HG02870 (cell line): ENCODE measurements around the gene SEC24D.
"Not testable (repeated sequence)": the region's sequence is repeated elsewhere in the genome, so short reads cannot be mapped to it uniquely, and the experiment has no call there.

Source experiments
- ATAC-seq: cut with Tn5 transposase; IDR thresholded peaks from one replicate; pipeline ENCODE4 v1.9.1; 2021; ENCODE audit warnings: mild to moderate bottlenecking, moderate library complexity; ENCODE audit not compliant: unreplicated experiment

The SEC24D gene

DNA sequence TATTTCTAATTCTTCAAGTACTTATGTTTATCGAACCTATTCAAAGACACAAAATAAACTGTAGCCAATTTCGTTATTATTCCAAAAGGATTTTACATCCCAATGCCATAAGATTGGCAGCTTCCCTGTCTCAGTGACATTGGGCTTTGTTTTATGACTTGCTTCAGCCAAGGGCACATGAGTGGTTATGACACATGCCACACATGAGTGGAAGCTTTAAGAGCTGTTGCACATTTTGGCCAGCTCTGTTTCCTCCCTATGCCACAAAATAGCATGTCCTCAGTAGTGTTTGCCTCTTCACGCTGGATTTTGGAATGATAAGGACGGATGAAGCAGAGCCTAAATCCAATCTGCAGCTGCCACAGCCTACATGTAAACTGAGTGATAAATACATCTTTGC is 21.9 kb downstream of the SEC24D start:
- ATAC-seq, result no peak

DNA sequence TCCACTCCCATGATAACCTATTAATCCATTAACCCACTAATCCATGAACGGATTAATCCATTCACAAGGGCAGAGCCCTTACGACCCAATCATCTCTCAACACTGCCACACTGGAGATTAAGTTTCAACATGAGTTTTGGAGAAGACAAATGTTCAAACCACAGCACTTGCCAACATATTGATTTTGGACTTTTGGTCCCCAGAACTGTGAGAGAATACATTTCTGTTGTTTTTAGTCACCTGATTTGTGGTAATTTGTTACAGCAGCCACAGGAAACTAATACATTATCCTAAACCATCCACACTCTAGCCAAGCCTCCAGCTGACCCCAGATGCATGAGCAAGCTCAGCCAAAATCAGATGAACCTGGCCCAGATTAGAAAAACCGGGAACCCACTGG is 22.4 kb downstream of the SEC24D start:
- no peak for ATAC-seq

DNA sequence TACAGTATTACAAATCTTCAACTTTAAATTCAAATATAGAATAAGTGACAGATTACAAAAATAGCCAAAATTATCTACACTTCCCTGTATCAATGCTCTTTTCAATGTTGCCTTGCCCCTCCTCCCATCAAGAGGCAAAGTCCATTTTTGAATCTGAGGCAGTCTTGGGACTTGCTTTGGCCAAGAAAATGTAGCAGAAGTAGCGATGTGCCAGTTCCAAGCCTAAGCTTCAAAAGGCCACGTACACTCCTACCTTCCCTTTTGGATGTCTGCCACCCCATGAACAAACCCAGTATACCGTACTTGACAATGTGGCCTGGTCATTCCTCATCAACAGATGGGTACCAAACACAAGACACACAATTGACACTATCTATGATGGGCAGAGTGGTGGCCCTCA is 24.1 kb downstream of the SEC24D start:
- no peak for ATAC-seq

DNA sequence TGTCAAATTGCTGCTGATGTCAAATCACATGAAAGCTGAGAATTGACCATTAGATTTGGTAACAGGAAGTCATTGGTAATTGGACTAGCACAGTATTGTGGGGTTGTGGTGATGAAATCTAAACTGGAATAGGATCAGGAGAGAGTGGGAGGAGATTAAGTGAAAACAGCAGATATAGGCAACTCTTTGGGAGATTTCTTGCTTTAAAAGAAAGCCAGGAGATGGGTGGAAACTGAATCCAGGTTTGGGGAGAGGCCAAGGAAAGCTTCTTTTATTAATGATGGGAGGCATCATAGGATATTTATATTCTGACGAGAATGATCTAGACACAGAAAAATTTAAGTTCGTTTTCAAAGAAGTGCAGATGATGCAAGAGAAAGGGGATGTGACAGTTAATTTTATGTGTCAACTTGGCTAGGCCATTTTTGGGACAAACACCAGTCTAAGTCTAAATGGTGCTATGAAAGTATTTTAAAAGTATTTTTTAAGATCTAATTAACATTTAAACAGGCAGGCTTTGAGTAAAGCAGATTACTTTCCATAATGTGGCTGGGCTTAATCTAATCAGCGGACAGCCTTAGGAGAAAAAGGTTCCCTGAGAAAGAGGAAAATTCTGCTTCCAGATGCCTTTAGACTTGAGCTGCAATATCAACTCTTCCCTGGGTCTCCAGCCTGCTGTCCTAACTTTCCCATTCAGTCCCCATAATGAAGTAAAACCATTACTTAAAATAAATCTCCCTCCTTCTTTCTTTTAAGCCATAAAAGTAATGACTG is 24.7 kb downstream of the SEC24D start:
- no peak for ATAC-seq

DNA sequence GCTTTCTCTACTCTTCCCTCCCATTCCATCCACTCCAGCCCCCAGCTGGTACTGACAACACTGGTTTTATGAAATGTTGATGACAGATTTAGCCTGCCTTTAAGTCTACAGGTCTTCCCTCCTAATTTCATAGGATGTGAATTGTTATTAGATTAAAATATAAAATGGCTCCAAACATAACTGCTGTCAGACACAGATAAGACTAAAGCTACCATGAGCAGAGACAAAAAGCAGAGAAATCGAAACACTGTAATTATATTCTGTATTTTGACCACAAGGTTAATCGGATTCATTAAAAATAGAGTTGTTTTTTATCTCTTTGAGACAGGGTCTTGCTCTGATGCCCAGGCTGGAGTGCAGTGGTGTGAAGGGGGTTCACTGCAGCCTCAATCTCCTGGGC is 28.3 kb downstream of the SEC24D start:
- no peak for ATAC-seq

DNA sequence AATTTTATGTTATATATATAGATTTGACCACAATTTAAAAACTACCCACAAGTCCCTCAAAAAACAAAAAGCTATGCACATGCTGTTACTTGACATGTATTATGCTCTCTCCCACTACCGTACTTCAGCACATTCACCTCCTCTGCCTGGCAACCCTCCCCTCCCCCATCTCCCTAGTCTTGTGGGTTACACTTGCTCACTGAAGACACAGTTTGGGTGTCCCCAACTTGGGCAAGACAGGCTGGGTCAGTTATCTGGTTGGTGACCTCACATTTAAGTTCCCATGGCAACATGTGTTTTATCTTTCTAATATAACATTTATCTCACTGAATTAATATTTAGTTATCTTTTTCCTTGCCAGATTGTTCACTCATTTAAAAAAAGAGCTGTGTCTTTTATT is 32.7 kb downstream of the SEC24D start:
- no peak for ATAC-seq

DNA sequence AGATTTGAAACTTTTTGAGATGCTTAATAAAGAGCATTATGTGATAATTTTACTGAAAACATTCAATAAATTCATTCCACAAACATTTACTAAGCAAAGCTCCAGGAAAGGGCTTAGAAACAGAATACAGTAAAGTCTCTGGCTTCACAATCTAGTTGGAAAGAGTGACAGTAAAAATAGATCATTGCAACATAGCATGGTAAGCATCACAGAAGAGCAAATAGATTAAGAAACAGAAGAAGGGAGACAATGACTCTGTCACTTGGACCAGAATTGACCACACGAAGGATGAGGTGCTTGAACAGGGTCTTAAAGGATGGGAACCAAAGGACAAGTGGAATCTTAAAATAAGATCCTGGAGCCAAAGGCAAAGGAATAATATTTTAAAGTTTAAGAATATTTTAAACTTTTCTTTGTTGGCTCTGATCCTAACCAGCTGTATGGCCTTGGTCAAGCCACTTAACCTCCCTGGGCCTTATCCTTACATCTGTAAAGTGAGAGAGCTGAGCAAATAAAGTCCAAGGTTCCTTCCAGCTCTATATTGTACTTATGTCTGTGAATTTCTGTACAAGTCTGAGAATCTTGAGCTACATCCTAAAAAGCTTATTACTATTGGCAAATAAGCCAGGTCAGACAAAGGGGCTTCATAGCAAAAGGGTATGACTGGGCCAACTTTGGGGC is 33.9 kb downstream of the SEC24D start:
- no peak for ATAC-seq

DNA sequence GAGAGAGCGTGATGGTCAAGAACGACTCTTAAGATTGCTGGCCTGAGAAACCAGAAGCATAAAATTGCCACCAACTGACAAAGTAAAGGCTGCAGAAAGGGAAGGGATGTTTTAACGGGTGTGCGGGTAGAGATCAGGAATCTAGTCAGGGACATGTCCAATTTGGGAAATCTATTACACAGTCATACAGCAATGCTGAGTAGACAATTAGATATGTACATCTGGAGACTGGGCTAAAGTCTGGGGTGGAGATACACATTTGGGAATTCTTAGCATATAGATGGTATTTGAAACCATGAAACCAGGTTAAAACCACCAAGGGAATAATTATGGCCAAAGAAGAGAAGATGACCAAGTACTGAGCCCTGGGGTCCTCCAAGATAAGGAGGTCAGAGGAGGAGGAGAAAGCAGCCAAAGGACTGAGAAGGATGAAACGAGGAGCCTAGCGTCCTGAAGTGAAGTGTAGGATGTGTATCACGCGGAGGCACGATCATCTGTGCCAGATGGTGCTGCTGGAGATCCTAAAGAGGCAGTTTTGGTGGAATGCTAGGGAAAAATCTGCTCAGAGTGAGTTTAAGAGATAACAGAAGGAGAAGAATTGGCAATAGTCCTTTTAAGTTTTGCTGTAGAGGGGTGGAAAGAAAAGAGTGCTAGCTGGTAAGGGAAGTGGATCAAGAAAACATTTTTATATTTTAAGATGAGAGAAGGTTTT is 36.5 kb downstream of the SEC24D start:
- ATAC-seq, result no peak

DNA sequence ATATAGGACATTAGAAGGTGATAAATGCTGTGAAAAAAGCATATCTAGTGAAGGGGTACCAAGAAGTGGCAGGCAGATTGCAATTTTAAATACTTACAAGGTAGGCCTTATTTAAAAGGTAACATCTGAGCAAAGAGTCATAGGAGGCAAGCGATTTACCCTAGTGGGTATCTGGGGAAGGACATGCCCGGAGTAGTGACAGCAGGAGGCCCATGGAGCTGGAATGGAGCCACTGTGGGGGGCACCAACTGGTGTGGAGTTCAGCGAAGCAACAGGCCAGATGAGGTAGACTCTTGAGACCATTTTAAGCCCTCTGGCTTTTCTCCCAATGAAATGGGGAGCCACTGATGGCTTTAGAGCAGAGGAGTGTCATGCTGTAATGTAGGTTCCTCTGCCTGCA is 37.3 kb downstream of the SEC24D start:
- no peak for ATAC-seq

DNA sequence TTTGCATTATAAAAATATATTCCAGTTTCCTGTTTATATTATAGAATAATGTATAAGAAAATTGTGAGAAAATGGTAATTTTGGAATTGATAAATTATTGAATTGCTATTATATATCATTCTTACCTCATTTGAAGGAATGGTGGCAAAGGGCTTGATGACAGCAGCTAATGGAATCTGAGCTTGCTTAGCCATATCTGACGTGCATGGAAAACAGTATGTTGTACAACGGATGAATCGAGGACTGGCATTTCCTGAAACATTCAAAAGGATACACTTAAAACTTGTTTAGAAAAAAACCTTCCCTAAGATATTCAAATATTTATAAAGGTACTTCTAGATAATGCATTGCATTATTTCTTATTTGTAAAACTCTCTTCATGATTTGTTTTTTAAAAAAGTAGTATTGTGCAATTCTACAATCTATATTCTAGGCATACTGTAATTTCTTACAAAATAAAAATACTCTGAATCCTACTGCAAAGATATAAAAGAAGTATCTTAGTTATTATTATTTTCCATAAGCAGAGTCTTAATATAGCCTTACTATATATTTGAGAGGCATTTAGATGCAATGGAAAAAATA is 38.3 kb downstream of the SEC24D start:
- no peak for ATAC-seq

DNA sequence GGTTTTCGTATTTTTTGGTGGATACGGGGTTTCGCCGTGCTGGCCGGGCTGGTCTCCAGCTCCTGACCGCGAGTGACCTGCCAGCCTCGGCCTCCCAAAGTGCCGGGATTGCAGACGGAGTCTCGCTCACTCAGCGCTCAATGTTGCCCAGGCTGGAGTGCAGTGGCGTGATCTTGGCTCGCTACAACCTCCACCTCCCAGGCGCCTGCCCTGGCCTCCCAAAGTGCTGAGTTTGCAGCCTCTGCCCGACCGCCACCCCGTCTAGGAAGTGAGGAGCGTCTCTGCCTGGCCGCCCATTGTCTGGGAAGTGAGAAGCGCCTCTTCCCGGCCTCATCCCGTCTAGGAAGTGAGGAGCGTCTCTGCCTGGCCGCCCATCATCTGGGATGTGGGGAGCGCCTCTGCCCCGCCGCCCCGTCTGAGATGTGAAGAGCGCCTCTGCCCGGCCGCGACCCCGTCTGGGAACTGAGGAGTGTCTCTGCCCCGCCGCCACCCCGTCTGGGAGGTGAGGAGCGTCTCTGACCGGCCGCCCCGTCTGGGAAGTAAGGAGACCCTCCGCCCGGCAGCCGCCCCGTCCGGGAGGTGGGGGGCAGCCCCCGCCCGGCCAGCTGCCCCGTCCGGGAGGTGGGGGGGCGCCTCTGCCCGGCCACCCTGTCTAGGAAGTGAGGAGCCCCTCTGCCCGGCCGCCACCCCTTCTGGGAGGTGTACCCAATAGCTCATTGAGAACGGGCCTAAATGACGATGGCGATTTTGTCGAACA is 44.1 kb downstream of the SEC24D start:
- ATAC-seq, result not testable (repeated sequence)

DNA sequence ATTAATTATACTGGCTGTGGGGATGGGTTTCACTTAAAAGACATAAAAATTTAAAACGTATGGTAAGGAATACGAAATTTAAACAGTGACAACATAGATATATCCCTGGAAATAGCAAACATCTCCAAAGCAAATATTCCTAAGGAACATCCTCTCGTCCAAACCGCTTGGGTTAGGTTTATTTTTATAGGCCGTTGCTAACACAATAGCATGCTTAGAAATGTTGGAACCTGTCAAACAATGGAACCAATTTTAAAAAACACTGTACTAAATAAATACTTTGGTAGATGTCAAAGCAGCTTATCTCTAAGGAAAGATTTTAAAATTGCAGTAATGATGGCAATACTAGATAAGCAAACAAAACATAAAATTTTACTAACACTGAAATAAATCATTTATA is 45.4 kb downstream of the SEC24D start:
- no peak for ATAC-seq

DNA sequence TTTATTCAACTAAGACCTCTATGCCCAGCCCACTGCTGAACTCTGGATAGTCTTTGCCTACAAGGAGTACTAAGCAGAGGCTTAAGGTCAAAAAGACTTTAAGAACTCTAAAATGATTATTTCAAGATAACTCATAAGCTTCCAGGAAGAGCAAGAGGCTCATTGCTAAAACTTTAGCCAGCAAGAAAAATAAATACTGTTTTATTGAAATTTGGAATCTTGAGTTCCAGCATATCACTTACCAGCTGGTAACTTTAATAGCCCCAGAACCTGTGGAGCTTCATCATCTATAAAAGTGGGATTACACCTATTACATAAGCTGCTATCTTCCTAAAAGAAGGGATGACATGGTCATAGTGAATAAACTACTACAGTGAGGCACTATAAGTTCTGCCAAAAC is 47.0 kb downstream of the SEC24D start:
- ATAC-seq, result no peak

DNA sequence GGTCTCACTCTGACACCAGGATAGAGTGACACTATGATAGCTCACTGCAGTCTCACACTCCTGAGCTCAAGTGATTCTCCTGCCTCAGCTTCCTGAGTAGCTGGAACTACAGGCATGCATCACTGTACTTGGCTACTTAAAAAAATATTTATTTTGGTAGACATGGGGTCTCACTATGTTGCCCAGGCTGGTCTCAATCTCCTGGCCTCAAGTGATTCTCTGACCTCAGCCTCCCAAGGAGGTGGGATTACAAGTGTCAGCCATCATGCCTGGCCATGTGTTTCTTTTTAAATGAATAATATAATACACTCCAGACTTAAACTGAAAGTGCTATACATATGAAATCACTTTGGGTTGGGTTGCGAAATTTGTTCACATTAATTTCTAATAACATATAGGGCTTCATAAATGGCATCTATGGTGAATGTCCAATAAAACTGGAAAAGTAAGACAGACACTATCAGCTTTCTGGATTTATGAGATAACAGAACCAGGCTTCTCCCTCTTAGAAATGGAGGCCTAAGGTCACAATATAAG is 48.0 kb downstream of the SEC24D start:
- ATAC-seq, result no peak

DNA sequence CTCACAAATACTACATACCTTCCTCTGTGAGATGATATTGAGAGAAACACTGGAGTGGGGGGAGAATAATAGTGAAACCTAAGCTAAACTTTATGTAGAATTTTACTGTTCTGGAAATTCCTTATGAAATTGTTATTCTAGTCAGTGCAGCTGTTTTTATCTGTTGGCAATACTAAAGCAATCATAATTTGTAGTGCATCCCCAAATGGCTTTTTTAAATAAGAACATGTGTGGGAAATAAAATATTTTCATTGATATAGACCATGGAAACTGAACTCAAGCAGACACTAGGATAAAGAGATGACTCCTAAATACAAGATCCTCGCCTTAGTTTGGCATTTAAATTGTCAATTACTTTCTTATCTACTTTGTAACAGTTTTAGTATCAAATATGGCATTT is 51.1 kb downstream of the SEC24D start:
- ATAC-seq, result no peak

DNA sequence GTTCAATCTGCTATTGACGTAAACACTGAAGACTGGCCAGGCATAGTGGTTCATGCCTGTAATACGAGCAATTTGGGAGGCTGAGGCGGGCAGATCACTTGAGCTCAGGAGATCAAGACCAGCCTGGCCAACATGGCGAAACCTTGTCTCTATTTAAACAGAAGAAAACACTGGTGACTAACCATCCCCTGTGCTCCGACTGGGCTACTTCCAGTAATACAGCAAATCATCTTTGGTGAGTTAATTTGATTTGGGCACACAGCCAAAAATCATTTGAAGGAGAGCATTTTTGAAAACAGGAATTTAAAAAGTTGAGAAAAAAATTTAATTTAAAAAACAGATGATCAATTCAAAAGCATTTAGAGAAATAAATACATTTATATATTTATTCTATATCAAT is 52.0 kb downstream of the SEC24D start:
- no peak for ATAC-seq

DNA sequence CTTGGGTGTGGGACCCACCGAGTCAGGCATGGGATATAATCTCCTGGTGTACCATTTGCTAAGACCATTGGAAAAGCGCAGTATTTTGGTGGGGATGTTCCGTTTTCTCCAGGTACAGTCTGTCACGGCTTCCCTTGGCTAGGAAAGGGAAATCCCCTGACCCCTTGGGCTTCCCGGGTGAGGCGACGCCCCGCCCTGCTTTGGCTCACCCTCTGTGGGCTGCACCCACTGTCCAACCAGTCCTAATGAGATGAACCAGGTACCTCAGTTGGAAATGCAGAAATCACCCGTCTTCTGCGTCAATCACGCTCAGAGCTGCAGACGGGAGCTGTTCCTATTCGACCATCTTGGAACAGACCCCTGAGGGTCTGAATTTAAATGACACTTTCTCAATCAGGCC is 53.0 kb downstream of the SEC24D start:
- ATAC-seq, result not testable (repeated sequence)

DNA sequence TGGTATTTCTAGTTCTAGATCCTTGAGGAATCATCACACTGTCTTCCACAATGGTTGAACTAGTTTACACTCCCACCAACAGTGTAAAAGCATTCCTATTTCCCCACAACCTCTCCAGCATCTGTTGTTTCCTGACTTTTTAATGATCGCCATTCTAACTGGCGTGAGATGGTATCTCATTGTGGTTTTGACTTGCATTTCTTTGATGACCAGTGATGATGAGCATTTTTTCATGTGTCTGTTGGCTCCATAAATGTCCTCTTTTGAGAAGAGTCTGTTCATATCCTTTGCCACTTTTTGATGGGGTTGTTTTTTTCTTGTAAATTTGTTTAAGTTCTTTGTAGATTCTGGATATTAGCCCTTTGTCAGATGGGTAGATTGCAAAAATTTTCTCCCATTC is 58.3 kb downstream of the SEC24D start:
- ATAC-seq, result not testable (repeated sequence)

DNA sequence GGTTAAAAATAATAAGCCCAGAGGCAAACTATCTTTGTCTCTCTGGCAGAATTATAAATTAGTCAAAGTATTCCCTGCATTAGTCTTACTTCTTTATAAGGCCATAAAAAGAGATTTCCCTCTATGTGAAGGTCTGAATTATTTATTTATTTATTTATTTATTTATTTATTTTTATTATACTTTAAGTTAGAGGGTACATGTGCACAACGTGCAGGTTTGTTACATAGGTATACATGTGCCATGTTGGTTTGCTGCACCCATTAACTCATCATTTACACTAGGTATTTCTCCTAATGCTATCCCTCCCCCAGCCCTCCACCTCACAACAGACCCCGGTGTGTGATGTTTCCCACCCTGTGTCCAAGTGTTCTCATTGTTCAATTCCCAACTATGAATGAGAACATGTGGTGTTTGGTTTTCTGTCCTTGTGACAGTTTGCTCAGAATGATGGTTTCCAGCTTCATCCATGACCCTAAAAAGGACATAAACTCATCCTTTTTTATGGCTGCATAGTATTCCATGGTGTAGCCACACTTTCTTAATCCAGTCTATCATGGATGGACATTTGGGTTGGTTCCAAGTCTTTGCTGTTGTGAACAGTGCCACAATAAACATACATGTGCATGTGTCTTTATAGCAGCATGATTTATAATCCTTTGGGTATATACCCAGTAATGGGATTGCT is 58.8 kb downstream of the SEC24D start:
- not testable (repeated sequence) for ATAC-seq
